K562 (cell line): Measurements from ENCODE around the gene LSR. TPM values are rescaled to one million over a fixed set of nuclear protein-coding genes. Genes with fewer than 3 reads are reported as not detected.
"Not testable (repeated sequence)": the region's sequence is repeated elsewhere in the genome, so short reads cannot be mapped to it uniquely, and the experiment has no call there.

Experiments used
- ATAC-seq: fragments of 200-7000 bp; cut with Tn5 transposase; 3 replicates; pipeline ENCODE4 v1.9.1; 2020; ENCODE audit warnings: moderate library complexity
- BruUV-seq: library from RNA; stranded (reverse); fragments of 400-500 nt; replicated peaks from 2 replicates; lab custom pipeline; 2021; lab: Mats Ljungman, UMichigan
- CTCF ChIA-PET: fragments of 300-600 bp; formaldehyde crosslinking; extraction: SDS; loops from one replicate; lab custom pipeline; 2021; ENCODE audit warnings: low intra/inter-chr PET ratio; lab: Yijun Ruan, JAX
- POLR2A ChIA-PET: fragments of 300-600, 350-650 bp; sonication (Branson Sonifier 250); formaldehyde crosslinking; extraction: SDS; loops from one replicate; lab custom pipeline; 2021; ENCODE audit warnings: antibody characterized with exemption, inconsistent platforms; lab: Yijun Ruan, JAX
- DNase-seq, 4 experiments: peaks; one replicate each; pipeline versions ENCODE4 v3.0.0 to v3.0.0-alpha.2; 2011 to 2018; ENCODE audit warnings: low spot score in 3 of 4, mixed read lengths in 3 of 4; ENCODE audit errors: extremely low read depth in 1 of 4
- FAIRE-seq: peaks from 2 replicates; lab custom pipeline; 2011; peaks lifted over from hg19 to GRCh38; lab: Jason Lieb, UNC
- H2AFZ ChIP-seq: 2 replicates; pipeline ENCODE4 v1.6.0; 2011; ENCODE audit warnings: low read depth, low read length, control low read depth, inconsistent platforms
- H3K27ac ChIP-seq: fragments of 200-600 bp; 3 replicates; pipeline ENCODE4 v1.8.0; 2011; ENCODE audit warnings: low read depth, mild to moderate bottlenecking, control low read depth, inconsistent platforms, low read length, moderate library complexity, mixed read lengths; ENCODE audit errors: extremely low read depth
- H3K27me3 ChIP-seq, 2 experiments: fragments of 300-600 bp in 1 of 2; 2 replicates in 1 of 2; 3 replicates in 1 of 2; pipeline versions ENCODE4 v1.6.0 to v1.8.0; 2011; ENCODE audit warnings: inconsistent platforms in 2 of 2, low read length in 2 of 2, mild to moderate bottlenecking in 1 of 2, mixed read lengths in 1 of 2, moderate library complexity in 1 of 2; ENCODE audit not compliant: control insufficient read depth in 2 of 2, insufficient read depth in 2 of 2
- H3K36me3 ChIP-seq: fragments of 300-600 bp; 3 replicates; pipeline ENCODE4 v1.8.0; 2011; ENCODE audit warnings: mild to moderate bottlenecking, low read length, inconsistent platforms; ENCODE audit not compliant: control insufficient read depth, insufficient read depth
- H3K4me1 ChIP-seq, 2 experiments: fragments of 200-600 bp in 1 of 2; replicated peaks in 1 of 2; 2 replicates in 1 of 2; 3 replicates in 1 of 2; pipeline versions ENCODE4 v1.5.1 to v1.8.0; 2011; ENCODE audit warnings: inconsistent platforms in 2 of 2, low read length in 2 of 2, mild to moderate bottlenecking in 1 of 2, mixed read lengths in 1 of 2, moderate library complexity in 1 of 2; ENCODE audit not compliant: control insufficient read depth in 2 of 2, insufficient read depth in 2 of 2
- H3K4me2 ChIP-seq: 2 replicates; pipeline ENCODE4 v1.6.1; 2011; ENCODE audit warnings: low read length, control low read depth, inconsistent platforms, mixed read lengths; ENCODE audit not compliant: insufficient read depth
- H3K4me3 ChIP-seq: fragments of 200-600 bp; sonication (generic), shearing (Covaris generic); 2 replicates; pipeline ENCODE4 v1.5.1; 2016; ENCODE audit warnings: control low read depth, inconsistent platforms
- H3K79me2 ChIP-seq: fragments of 200-600 bp; 3 replicates; pipeline ENCODE4 v1.8.0; 2011; ENCODE audit warnings: low read length, inconsistent platforms; ENCODE audit not compliant: control insufficient read depth, insufficient read depth
- H3K9ac ChIP-seq, 2 experiments: 2 replicates each; pipeline versions ENCODE4 v1.6.0 to v1.6.1; 2011; ENCODE audit warnings: low read depth in 2 of 2, low read length in 2 of 2, control low read depth in 1 of 2, inconsistent platforms in 1 of 2, mild to moderate bottlenecking in 1 of 2, mixed read lengths in 1 of 2; ENCODE audit not compliant: insufficient read depth in 1 of 2
- H3K9me1 ChIP-seq: one replicate; pipeline ENCODE4 v1.6.0; 2011; ENCODE audit warnings: inconsistent platforms, mild to moderate bottlenecking, low read length, moderate library complexity; ENCODE audit not compliant: control insufficient read depth, insufficient read depth
- H3K9me3 ChIP-seq: replicated peaks from 2 replicates; pipeline ENCODE4 v1.5.1; 2011; ENCODE audit warnings: low read depth, low read length, inconsistent platforms; ENCODE audit not compliant: control insufficient read depth, insufficient read depth
- H4K20me1 ChIP-seq: replicated peaks from 2 replicates; pipeline ENCODE4 v1.6.1; 2011; ENCODE audit warnings: low read length, inconsistent platforms, mixed read lengths; ENCODE audit not compliant: control insufficient read depth, insufficient read depth
- ADNP ChIP-seq: fragments of 200-800 bp; sonication (Bioruptor generic); IDR thresholded peaks from 2 replicates; pipeline ENCODE4 v1.6.1; 2016; ENCODE audit warnings: missing genetic modification characterization, missing compliant biosample characterization
- BCOR ChIP-seq: fragments of 450-650 bp; IDR thresholded peaks from 2 replicates; pipeline ENCODE4 v1.6.1; 2016
- ZNF12 ChIP-seq: sonication (generic); formaldehyde crosslinking; IDR thresholded peaks from 2 replicates; pipeline ENCODE4 v1.4.0; 2020; ENCODE audit warnings: mild to moderate bottlenecking, missing genetic modification reagents
- WGBS: fragments of 100-300 bp; shearing (Covaris generic); methylation state at CpG from one replicate; pipeline ENCODE4 v1.1.6; 2016; ENCODE audit warnings: low coverage, mixed read lengths; ENCODE audit not compliant: insufficient coverage; ENCODE audit errors: missing lambda C conversion rate; 5-methylcytosine and 5-hydroxymethylcytosine counted together
- in situ Hi-C: fragments of 300-500 bp; cut with MboI; formaldehyde crosslinking; loops from 4 replicates; pipeline ENCODE4 v1.15.0; 2018; ENCODE audit warnings: inconsistent platforms, mixed read lengths
- intact Hi-C: fragments of 100-400 bp; cut with micrococcal nuclease; formaldehyde crosslinking; loops from 2 replicates; pipeline ENCODE4 v1.14.2; 2022
- polyA plus RNA-seq, 8 experiments: library from polyadenylated mRNA; depleted of rRNA in 4 of 8; stranded (reverse) in 5 of 8; unstranded in 3 of 8; fragments of >200 nt; fragmentation: Nextera tagmentation in 2 of 8; fragmentation: Illumina TruSeq in 1 of 8; extraction: Ambion mirVana in 2 of 8; extraction: Trizol in 1 of 8; gene quantifications; 2 replicates each; pipeline versions ENCODE4 v1.2.1 to v1.2.3, GENCODE V29; 2011 to 2014; ENCODE audit warnings: inconsistent platforms in 1 of 8, missing spikeins in 1 of 8
- total RNA-seq, 7 experiments: library from RNA; depleted of rRNA in 6 of 7; stranded (reverse); fragments of >200 nt in 6 of 7; fragmentation: Illumina TruSeq in 2 of 7; extraction: Trizol in 2 of 7; gene quantifications; 2 replicates each; pipeline versions ENCODE4 v1.2.1 to v1.2.3, GENCODE V29; 2011 to 2021; ENCODE audit warnings: low replicate concordance in 1 of 7
- TF ChIP-seq, protein P1 (sequence below): sonication (generic); formaldehyde crosslinking; IDR thresholded peaks from 2 replicates; pipeline ENCODE4 v1.9.0; 2022; ENCODE audit warnings: mild to moderate bottlenecking, missing genetic modification reagents

Gene LSR
- total and polyA plus RNA-seq, 9 of the 15 experiments (the other 6 are each of a cell fraction or from before 2014, with no cell fraction given): 0.44 to 87.9 (median 28.0) TPM

DNA sequence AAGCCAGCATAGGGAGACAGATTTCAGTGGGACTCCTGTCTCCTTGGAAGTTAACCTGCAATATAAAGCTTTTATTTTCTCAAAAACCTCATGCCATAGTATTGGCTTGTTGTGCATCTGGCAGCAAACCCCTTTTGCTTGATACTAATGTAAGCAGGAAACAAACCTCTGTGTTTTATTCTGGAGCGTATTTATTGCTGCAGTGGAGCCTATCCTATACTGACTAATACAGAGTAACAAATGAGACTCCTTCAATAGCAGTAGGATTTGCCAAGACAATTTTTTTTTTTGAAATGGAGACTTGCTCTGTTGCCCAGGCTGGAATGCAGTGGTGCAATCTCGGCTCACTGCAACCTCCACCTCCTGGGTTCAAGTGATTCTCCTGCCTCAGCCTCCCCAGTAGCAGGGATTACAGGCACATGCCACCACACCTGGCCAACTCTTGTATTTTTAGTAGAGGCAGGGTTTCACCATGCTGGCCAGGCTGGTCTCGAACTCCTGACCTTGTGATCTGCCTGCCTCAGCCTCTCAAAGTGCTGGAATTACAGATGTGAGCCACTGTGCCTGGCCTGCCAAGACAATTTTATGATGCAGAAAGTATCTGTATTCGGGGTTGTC lies 27.7 kb upstream of the LSR start:
- intact Hi-C loops: loop anchor here (2.0 kb wide), 1 partner anchor 28 kb away; the partner anchor contains the start of gene LSR
- CTCF ChIA-PET, H3K9me1 ChIP-seq, H4K20me1 ChIP-seq, ATAC-seq, DNase-seq, in situ Hi-C loops, FAIRE-seq, H3K27me3 ChIP-seq, BruUV-seq, H3K36me3 ChIP-seq, H3K4me3 ChIP-seq, H3K9ac ChIP-seq, H3K79me2 ChIP-seq: not testable (repeated sequence)
- peaks cover 25 to 29% of the 10 kb centered on the region in 2 experiments for H3K4me1 ChIP-seq
- peak overlapping the region; percentile 64 for H2AFZ ChIP-seq
- WGBS: 76% methylated on average over 4 of the region's 4 CpGs
- peak overlapping the region; percentile 49; the same call in 1 of the 2 replicates for H3K4me2 ChIP-seq
- peak; percentile 99 for TF ChIP-seq ZNF12 (CRISPR knock-in tag)
- peak; percentile 10; the same call in 1 of the 2 replicates for TF ChIP-seq ADNP (tag)
- TF ChIP-seq, protein P1, sequence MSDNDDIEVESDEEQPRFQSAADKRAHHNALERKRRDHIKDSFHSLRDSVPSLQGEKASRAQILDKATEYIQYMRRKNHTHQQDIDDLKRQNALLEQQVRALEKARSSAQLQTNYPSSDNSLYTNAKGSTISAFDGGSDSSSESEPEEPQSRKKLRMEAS (CRISPR knock-in tag): 0 out of 2 replicates have a peak, but pooled peaks have one; percentile 6
- TF ChIP-seq BCOR: peak; percentile 42; the same call in 1 of the 2 replicates
- H3K9me3 ChIP-seq: peaks cover 33% of the 10 kb centered on the region
- H3K27ac ChIP-seq: peak overlapping the region; percentile 71
- POLR2A ChIA-PET: interaction anchor here (0.7 to 1.2 kb wide), 2 partner anchors 10 to 21 kb away, joined by 4 read pairs; no protein-coding TSS in a partner anchor
